Kidney epithelial cell (primary cell): ENCODE measurements around the gene SLC19A2. TPM values are rescaled to one million over a fixed set of nuclear protein-coding genes. Genes with fewer than 3 reads are reported as not detected.

Experiments used
- DNase-seq: peaks from one replicate; pipeline ENCODE4 v3.0.0-alpha.2; 2010; ENCODE audit warnings: low read depth
- H3K27me3 ChIP-seq: 2 replicates; pipeline ENCODE4 v1.6.0; 2011; ENCODE audit warnings: low read length; ENCODE audit not compliant: control insufficient read depth, insufficient read depth
- H3K36me3 ChIP-seq: 2 replicates; pipeline ENCODE4 v1.5.1; 2011; ENCODE audit warnings: low read length; ENCODE audit not compliant: control insufficient read depth, insufficient read depth
- H3K4me3 ChIP-seq: 2 replicates; pipeline ENCODE4 v1.5.1; 2011; ENCODE audit warnings: low read depth, mild to moderate bottlenecking, control low read depth, low read length
- CTCF ChIP-seq: IDR thresholded peaks from 2 replicates; pipeline ENCODE4 v1.5.1; 2011; ENCODE audit warnings: mild to moderate bottlenecking, moderate library complexity, low read length, control low read depth, inconsistent platforms; ENCODE audit not compliant: insufficient read depth, poor library complexity, severe bottlenecking
- total RNA-seq: library from RNA; depleted of rRNA; stranded (reverse); fragments of >200 nt; gene quantifications from 2 replicates; pipeline ENCODE4 v1.2.3, GENCODE V29; 2015

SLC19A2 gene
- total RNA-seq, 1 donor from 2014 or later = 23.9 TPM

GRCh38 chr1:169427081-169427641 lies 58.6 kb downstream of the SLC19A2 start, which contains the start of gene CCDC181:
Gene CCDC181 (minus strand): TSS chr1:169427474. CDS start chr1:169424927, 2,547 bp downstream.
- Histone ChIP-seq H3K4me3 (peak within 1 kb of the TSS; percentile 59), H3K27me3 (no peaks in the 10 kb centered on the region), H3K36me3 (no peaks in the 10 kb centered on the region)
- DNase-seq = peak; percentile 45
- no peak for TF ChIP-seq CTCF

GRCh38 chr1:169426174-169426705 lies 59.5 kb downstream of the SLC19A2 start:
- DNase-seq = no peak
- no peaks in the 10 kb centered on the region for H3K36me3 ChIP-seq
- H3K27me3 ChIP-seq = no peaks in the 10 kb centered on the region
- TF ChIP-seq CTCF = no peak
- no peak overlapping the region for H3K4me3 ChIP-seq

GRCh38 chr1:169421309-169421708 lies 64.4 kb downstream of the SLC19A2 start:
- DNase-seq = no peak
- Histone ChIP-seq H3K36me3 (no peaks in the 10 kb centered on the region), H3K27me3 (no peaks in the 10 kb centered on the region), H3K4me3 (no peak overlapping the region)
- no peak for TF ChIP-seq CTCF

GRCh38 chr1:169414952-169415351 lies 70.8 kb downstream of the SLC19A2 start:
- Histone ChIP-seq H3K36me3 (no peaks in the 10 kb centered on the region), H3K4me3 (no peak overlapping the region), H3K27me3 (no peaks in the 10 kb centered on the region)
- no peak for DNase-seq
- TF ChIP-seq CTCF = no peak

Other genes starting within 250 kb of the SLC19A2 start
- gene NME7, start 118.1 kb downstream of the SLC19A2 start, total RNA-seq = 23.6 and 24.4 TPM in 2 replicates
- 30.5 and 33.0 TPM in 2 replicates for gene BLZF1, start 117.7 kb downstream of the SLC19A2 start, total RNA-seq
- gene CCDC181, start 58.5 kb downstream of the SLC19A2 start, total RNA-seq = 3.4 and 4.8 TPM in 2 replicates
- not detected in 2 replicates for gene F5, start 100.5 kb upstream of the SLC19A2 start, total RNA-seq
- gene SELP, start 144.2 kb upstream of the SLC19A2 start, total RNA-seq = not detected in 2 replicates
- not detected in 2 replicates for gene SELL, start 225.7 kb upstream of the SLC19A2 start, total RNA-seq
- gene SELE, start 248.1 kb upstream of the SLC19A2 start, total RNA-seq = not detected in 2 replicates